HG03039 (cell line): ENCODE data around the gene TPO.

Experiments
- ATAC-seq: cut with Tn5 transposase; IDR thresholded peaks from one replicate; pipeline ENCODE4 v1.9.1; 2021; ENCODE audit warnings: mild to moderate bottlenecking, moderate library complexity; ENCODE audit not compliant: unreplicated experiment

Gene TPO

GRCh38 chr2:1518331-1518803 is 105.1 kb downstream of the TPO start:
- no peak for ATAC-seq

- ATAC-seq: no peak
Measured at GRCh38 chr2:1518867-1519530, 105.7 kb downstream of the TPO start.

GRCh38 chr2:1521191-1521877 is 108.1 kb downstream of the TPO start:
- ATAC-seq: no peak

- ATAC-seq: no peak
Measured at GRCh38 chr2:1521878-1522830, 108.9 kb downstream of the TPO start.

GRCh38 chr2:1527153-1527992 is 114.1 kb downstream of the TPO start:
- no peak for ATAC-seq

GRCh38 chr2:1528273-1529064 is 115.2 kb downstream of the TPO start:
- no peak for ATAC-seq

- no peak for ATAC-seq
Measured at GRCh38 chr2:1538663-1539062, 125.4 kb downstream of the TPO start.

GRCh38 chr2:1539441-1539840 is 126.2 kb downstream of the TPO start:
- no peak for ATAC-seq

- ATAC-seq: no peak
Measured at GRCh38 chr2:1539973-1540372, 126.7 kb downstream of the TPO start.

GRCh38 chr2:1540481-1540880 is 127.2 kb downstream of the TPO start:
- ATAC-seq: no peak

GRCh38 chr2:1541040-1541439 is 127.8 kb downstream of the TPO start:
- ATAC-seq: no peak

- no peak for ATAC-seq
Measured at GRCh38 chr2:1541819-1542475, 128.7 kb downstream of the TPO start.

GRCh38 chr2:1542971-1543370 is 129.7 kb downstream of the TPO start:
- ATAC-seq: no peak

- ATAC-seq: no peak
Measured at GRCh38 chr2:1543776-1544477, 130.7 kb downstream of the TPO start.

GRCh38 chr2:1544478-1545069 is 131.3 kb downstream of the TPO start:
- ATAC-seq: no peak

- no peak for ATAC-seq
Measured at GRCh38 chr2:1546023-1546591, 132.8 kb downstream of the TPO start.

GRCh38 chr2:1546901-1547300 is 133.6 kb downstream of the TPO start:
- no peak for ATAC-seq
